Measurements from ENCODE around the gene CCR7.

Gene CCR7

GRCh38 chr17:40556884-40557414 is 8.3 kb downstream of the CCR7 start:
- H3K4me3 ChIP-seq (ENCODE audit: control insufficient read depth, low read depth, low read length) = no peak overlapping the region
- no peak for DNase-seq (ENCODE audit: low read depth)
- no peak for TF ChIP-seq CTCF (IDR thresholded peaks at IDR 0.05; ENCODE audit: control insufficient read depth, insufficient read depth, low read depth, low read length, missing control alignments)

- DNase-seq (ENCODE audit: low read depth) = no peak
- TF ChIP-seq CTCF (IDR thresholded peaks at IDR 0.05; ENCODE audit: control insufficient read depth, insufficient read depth, low read depth, low read length, missing control alignments) = no peak
- no peak overlapping the region for H3K4me3 ChIP-seq (ENCODE audit: control insufficient read depth, low read depth, low read length)
Observed at GRCh38 chr17:40556198-40556661, 9.0 kb downstream of the CCR7 start.

GRCh38 chr17:40555296-40556190 is 9.7 kb downstream of the CCR7 start:
- no peak for DNase-seq (ENCODE audit: low read depth)
- no peak for TF ChIP-seq CTCF (IDR thresholded peaks at IDR 0.05; ENCODE audit: control insufficient read depth, insufficient read depth, low read depth, low read length, missing control alignments)
- no peak overlapping the region for H3K4me3 ChIP-seq (ENCODE audit: control insufficient read depth, low read depth, low read length)

GRCh38 chr17:40554646-40555295 is 10.5 kb downstream of the CCR7 start:
- DNase-seq (ENCODE audit: low read depth) = no peak
- no peak for TF ChIP-seq CTCF (IDR thresholded peaks at IDR 0.05; ENCODE audit: control insufficient read depth, insufficient read depth, low read depth, low read length, missing control alignments)
- H3K4me3 ChIP-seq (ENCODE audit: control insufficient read depth, low read depth, low read length) = no peak overlapping the region

- no peak for TF ChIP-seq CTCF (IDR thresholded peaks at IDR 0.05; ENCODE audit: control insufficient read depth, insufficient read depth, low read depth, low read length, missing control alignments)
- no peak for DNase-seq (ENCODE audit: low read depth)
- no peak overlapping the region for H3K4me3 ChIP-seq (ENCODE audit: control insufficient read depth, low read depth, low read length)
Observed at GRCh38 chr17:40553694-40554534, 11.4 kb downstream of the CCR7 start.

Measured in AG09309 (cell line).